ENCODE results near the gene ZP1.

The ZP1 gene

GRCh38 chr11:60844045-60844869, 23.1 kb upstream of the ZP1 start:
- peak overlapping the region; percentile 88 for H3K4me2 ChIP-seq (ENCODE audit: low read depth, low read length, poor library complexity, severe bottlenecking)
- no peak for TF ChIP-seq EZH2phosphoT487 (IDR thresholded peaks at IDR 0.05; ENCODE audit: borderline replicate concordance)
- TF ChIP-seq CTCF (conservative IDR thresholded peaks at IDR 0.05; ENCODE audit: low read length) = no peak
- H3K9me2 ChIP-seq (replicated peaks; ENCODE audit: low read depth, low read length) = no peaks in the 10 kb centered on the region
- H4K20me1 ChIP-seq (ENCODE audit: insufficient read depth, low read length, poor library complexity, severe bottlenecking) = no peaks in the 10 kb centered on the region
- peak overlapping the region; percentile 96 for H3K4me3 ChIP-seq (ENCODE audit: low read length, poor library complexity, severe bottlenecking)
- H3K27me3 ChIP-seq (ENCODE audit: insufficient read depth, low read length, poor library complexity, severe bottlenecking) = no peaks in the 10 kb centered on the region
- no peaks in the 10 kb centered on the region for H3K9me3 ChIP-seq (ENCODE audit: insufficient read depth, low read depth, low read length)
- no peaks in the 10 kb centered on the region for H3K36me3 ChIP-seq (ENCODE audit: insufficient read depth, low read length)
- no peak overlapping the region for H2AFZ ChIP-seq (ENCODE audit: low read length)
- peaks cover 53% of the 10 kb centered on the region for H3K79me2 ChIP-seq (ENCODE audit: insufficient read depth, low read length)
- H3F3A ChIP-seq (ENCODE audit: low read depth) = no peaks in the 10 kb centered on the region
- H3K9ac ChIP-seq (ENCODE audit: low read depth, low read length, poor library complexity, severe bottlenecking) = peak overlapping the region; percentile 85
- H3K4me1 ChIP-seq (ENCODE audit: insufficient read depth, low read length, poor library complexity, severe bottlenecking) = peaks cover 61% of the 10 kb centered on the region

DNA sequence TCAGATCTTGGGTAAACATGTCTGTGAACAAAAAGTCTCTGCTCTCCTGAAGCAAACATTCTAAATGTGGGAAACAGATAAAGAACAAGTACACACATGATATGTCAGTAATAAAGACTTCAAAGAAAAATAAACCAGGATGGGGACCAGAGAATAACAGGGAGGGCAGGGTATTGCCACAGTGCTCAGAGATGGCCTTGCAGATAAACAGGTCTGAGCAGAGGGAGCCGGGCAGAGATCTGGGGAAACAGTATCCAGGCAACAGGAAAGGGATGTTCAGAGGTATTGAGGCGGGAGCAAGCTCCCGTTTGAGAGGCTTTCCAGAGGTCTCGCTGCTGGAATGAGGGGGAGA, 22.5 kb upstream of the ZP1 start:
- TF ChIP-seq CTCF (conservative IDR thresholded peaks at IDR 0.05; ENCODE audit: low read length) = no peak
- TF ChIP-seq EZH2phosphoT487 (IDR thresholded peaks at IDR 0.05; ENCODE audit: borderline replicate concordance) = no peak
- H3K4me1 ChIP-seq (ENCODE audit: insufficient read depth, low read length, poor library complexity, severe bottlenecking) = peaks cover 67% of the 10 kb centered on the region
- no peaks in the 10 kb centered on the region for H3K9me3 ChIP-seq (ENCODE audit: insufficient read depth, low read depth, low read length)
- H3K4me2 ChIP-seq (ENCODE audit: low read depth, low read length, poor library complexity, severe bottlenecking) = peak overlapping the region; percentile 88
- no peaks in the 10 kb centered on the region for H4K20me1 ChIP-seq (ENCODE audit: insufficient read depth, low read length, poor library complexity, severe bottlenecking)
- H3K4me3 ChIP-seq (ENCODE audit: low read length, poor library complexity, severe bottlenecking) = peak overlapping the region; percentile 96
- H3K36me3 ChIP-seq (ENCODE audit: insufficient read depth, low read length) = peaks cover under 1% of the 10 kb centered on the region; the same call in 1 of the 2 replicates
- peaks cover 58% of the 10 kb centered on the region for H3K79me2 ChIP-seq (ENCODE audit: insufficient read depth, low read length)
- no peak overlapping the region for H2AFZ ChIP-seq (ENCODE audit: low read length)
- H3K9ac ChIP-seq (ENCODE audit: low read depth, low read length, poor library complexity, severe bottlenecking) = peak overlapping the region; percentile 85
- H3F3A ChIP-seq (ENCODE audit: low read depth) = no peaks in the 10 kb centered on the region
- H3K27me3 ChIP-seq (ENCODE audit: insufficient read depth, low read length, poor library complexity, severe bottlenecking) = no peaks in the 10 kb centered on the region
- no peaks in the 10 kb centered on the region for H3K9me2 ChIP-seq (replicated peaks; ENCODE audit: low read depth, low read length)

- Histone ChIP-seq H3K9me3 (ENCODE audit: insufficient read depth, low read depth, low read length) (no peaks in the 10 kb centered on the region), H3K27me3 (ENCODE audit: insufficient read depth, low read length, poor library complexity, severe bottlenecking) (no peaks in the 10 kb centered on the region), H3F3A (ENCODE audit: low read depth) (no peaks in the 10 kb centered on the region), H2AFZ (ENCODE audit: low read length) (no peak overlapping the region), H3K4me3 (ENCODE audit: low read length, poor library complexity, severe bottlenecking) (peak overlapping the region; percentile 96), H3K79me2 (ENCODE audit: insufficient read depth, low read length) (peaks cover 62% of the 10 kb centered on the region), H3K4me1 (ENCODE audit: insufficient read depth, low read length, poor library complexity, severe bottlenecking) (peaks cover 72% of the 10 kb centered on the region), H3K4me2 (ENCODE audit: low read depth, low read length, poor library complexity, severe bottlenecking) (peak overlapping the region; percentile 88), H4K20me1 (ENCODE audit: insufficient read depth, low read length, poor library complexity, severe bottlenecking) (no peaks in the 10 kb centered on the region), H3K36me3 (ENCODE audit: insufficient read depth, low read length) (peaks cover 4% of the 10 kb centered on the region; the same call in 1 of the 2 replicates), H3K9ac (ENCODE audit: low read depth, low read length, poor library complexity, severe bottlenecking) (peak overlapping the region; percentile 85), H3K9me2 (replicated peaks; ENCODE audit: low read depth, low read length) (no peaks in the 10 kb centered on the region)
- TF ChIP-seq CTCF (conservative IDR thresholded peaks at IDR 0.05; ENCODE audit: low read length) (no peak), EZH2phosphoT487 (IDR thresholded peaks at IDR 0.05; ENCODE audit: borderline replicate concordance) (no peak)
Measured at GRCh38 chr11:60845338-60845737, 22.0 kb upstream of the ZP1 start.
